Fibroblast of lung (primary cell): ENCODE measurements around the gene FADS2. TPM values are rescaled to one million over a fixed set of nuclear protein-coding genes. Genes with fewer than 3 reads are reported as not detected.

Experiments
- DNase-seq, 2 donors: peaks; one replicate each; pipeline versions ENCODE4 v3.0.0 to v3.0.0-alpha.2; 2010; ENCODE audit warnings: low read depth in 2 of 2
- H2AFZ ChIP-seq: 2 replicates; pipeline ENCODE4 v1.5.1; 2012; ENCODE audit warnings: low read length, control low read depth, inconsistent platforms
- H3K27ac ChIP-seq: 2 replicates; pipeline ENCODE4 v1.5.1; 2011; ENCODE audit warnings: low read length, control low read depth; ENCODE audit not compliant: insufficient read depth
- H3K27me3 ChIP-seq: 2 replicates; pipeline ENCODE4 v1.5.1; 2011; ENCODE audit warnings: mild to moderate bottlenecking, low read length; ENCODE audit not compliant: control insufficient read depth, insufficient read depth
- H3K36me3 ChIP-seq: 2 replicates; pipeline ENCODE4 v1.5.1; 2011; ENCODE audit warnings: low read length; ENCODE audit not compliant: control insufficient read depth, insufficient read depth
- H3K4me1 ChIP-seq: 2 replicates; pipeline ENCODE4 v1.5.1; 2011; ENCODE audit warnings: low read length; ENCODE audit not compliant: control insufficient read depth, insufficient read depth; ENCODE audit errors: extremely low read depth
- H3K4me2 ChIP-seq: 2 replicates; pipeline ENCODE4 v1.5.1; 2011; ENCODE audit warnings: low read length, control low read depth; ENCODE audit not compliant: insufficient read depth; ENCODE audit errors: extremely low read depth
- H3K4me3 ChIP-seq, 4 experiments: fragments of 200-600 bp in 1 of 4; sonication (generic) in 1 of 4; replicated peaks in 1 of 4; 2 replicates each; pipeline ENCODE4 v1.5.1; 2011 to 2016; ENCODE audit warnings: low read length in 4 of 4, low read depth in 3 of 4, mild to moderate bottlenecking in 3 of 4, control low read depth in 2 of 4, inconsistent platforms in 1 of 4, mixed read lengths in 1 of 4; ENCODE audit not compliant: insufficient read depth in 1 of 4; ENCODE audit errors: control extremely low read depth in 1 of 4
- H3K79me2 ChIP-seq: 2 replicates; pipeline ENCODE4 v1.5.1; 2012; ENCODE audit warnings: mild to moderate bottlenecking, low read length, inconsistent platforms; ENCODE audit not compliant: control insufficient read depth, insufficient read depth
- H3K9ac ChIP-seq: 2 replicates; pipeline ENCODE4 v1.5.1; 2011; ENCODE audit warnings: mild to moderate bottlenecking, low read length, control low read depth; ENCODE audit not compliant: insufficient read depth
- H3K9me3 ChIP-seq: 2 replicates; pipeline ENCODE4 v1.5.1; 2012; ENCODE audit warnings: low read depth, low read length; ENCODE audit not compliant: control insufficient read depth, insufficient read depth
- H4K20me1 ChIP-seq: 2 replicates; pipeline ENCODE4 v1.5.1; 2011; ENCODE audit warnings: low read length; ENCODE audit not compliant: control insufficient read depth, insufficient read depth; ENCODE audit errors: extremely low read depth
- CTCF ChIP-seq, 2 donors: IDR thresholded peaks in 1 of 2; conservative IDR thresholded peaks in 1 of 2; 1 replicate in 1 of 2; 2 replicates in 1 of 2; pipeline ENCODE4 v1.5.1; 2011 to 2012; ENCODE audit warnings: low read length in 2 of 2, control low read depth in 1 of 2, inconsistent platforms in 1 of 2, low read depth in 1 of 2, mild to moderate bottlenecking in 1 of 2
- EZH2 ChIP-seq: IDR thresholded peaks from 2 replicates; pipeline ENCODE4 v1.5.1; 2012; ENCODE audit warnings: low read length, control low read depth, mild to moderate bottlenecking; ENCODE audit errors: missing control alignments
- polyA plus RNA-seq, 2 donors: library from polyadenylated mRNA; depleted of rRNA in 1 of 2; stranded (reverse) in 1 of 2; unstranded in 1 of 2; fragments of >200 nt; gene quantifications; 2 replicates each; pipeline ENCODE4 v1.2.1, GENCODE V29; 2011 to 2012; ENCODE audit warnings: missing spikeins in 1 of 2
- total RNA-seq: library from RNA; depleted of rRNA; stranded (reverse); fragments of >200 nt; gene quantifications from 2 replicates; pipeline ENCODE4 v1.2.1, GENCODE V29; 2014

The FADS2 gene
- total and polyA plus RNA-seq, 2 donors (not counting 1 experiment from before 2014, with no cell fraction given), result 418 to 932 TPM

- H3K27me3 ChIP-seq, result no peaks in the 10 kb centered on the region
- H3K36me3 ChIP-seq, result peaks cover 42% of the 10 kb centered on the region
- H3K4me1 ChIP-seq, result peaks cover 21% of the 10 kb centered on the region
- no peak overlapping the region for H3K4me2 ChIP-seq
- no peak overlapping the region for H3K27ac ChIP-seq
- H3K79me2 ChIP-seq, result peaks cover 56% of the 10 kb centered on the region
- no peak overlapping the region for H2AFZ ChIP-seq
- H3K9me3 ChIP-seq, result no peaks in the 10 kb centered on the region
- TF ChIP-seq CTCF (conservative IDR thresholded peaks at IDR 0.05 in 1 of 2, IDR thresholded peaks at IDR 0.05 in 1 of 2; ENCODE audit: low read depth in 1 of 2, low read length in 2 of 2), result no peak
- TF ChIP-seq EZH2, result no peak
- H4K20me1 ChIP-seq, result no peaks in the 10 kb centered on the region
- no peak overlapping the region for H3K9ac ChIP-seq
- DNase-seq, result no peak
- H3K4me3 ChIP-seq, result no peak overlapping the region
Observed at GRCh38 chr11:61836193-61836592, 8.1 kb downstream of the FADS2 start.

- H2AFZ ChIP-seq, result no peak overlapping the region
- no peak for DNase-seq
- no peak for TF ChIP-seq CTCF (conservative IDR thresholded peaks at IDR 0.05 in 1 of 2, IDR thresholded peaks at IDR 0.05 in 1 of 2; ENCODE audit: low read depth in 1 of 2, low read length in 2 of 2)
- no peaks in the 10 kb centered on the region for H3K9me3 ChIP-seq
- H3K79me2 ChIP-seq, result peaks cover 43% of the 10 kb centered on the region
- H3K4me2 ChIP-seq, result no peak overlapping the region
- no peaks in the 10 kb centered on the region for H4K20me1 ChIP-seq
- H3K27ac ChIP-seq, result no peak overlapping the region
- H3K4me3 ChIP-seq, result no peak overlapping the region
- H3K4me1 ChIP-seq, result peaks cover 11% of the 10 kb centered on the region
- no peak overlapping the region for H3K9ac ChIP-seq
- H3K36me3 ChIP-seq, result peaks cover 43% of the 10 kb centered on the region
- H3K27me3 ChIP-seq, result no peaks in the 10 kb centered on the region
Observed at GRCh38 chr11:61837411-61838005, 9.4 kb downstream of the FADS2 start.

GRCh38 chr11:61838501-61838900, 10.4 kb downstream of the FADS2 start:
- no peak for DNase-seq
- Histone ChIP-seq H3K9ac (no peak overlapping the region), H4K20me1 (no peaks in the 10 kb centered on the region), H3K9me3 (no peaks in the 10 kb centered on the region), H3K27me3 (no peaks in the 10 kb centered on the region), H3K4me1 (peaks cover 7% of the 10 kb centered on the region), H2AFZ (no peak overlapping the region), H3K27ac (no peak overlapping the region), H3K36me3 (peaks cover 41% of the 10 kb centered on the region), H3K79me2 (peaks cover 33% of the 10 kb centered on the region), H3K4me3 (no peak overlapping the region), H3K4me2 (no peak overlapping the region)
- TF ChIP-seq CTCF (conservative IDR thresholded peaks at IDR 0.05 in 1 of 2, IDR thresholded peaks at IDR 0.05 in 1 of 2; ENCODE audit: low read depth in 1 of 2, low read length in 2 of 2) (no peak), EZH2 (no peak)
